H4 (cell line): Measurements from ENCODE around the gene RCAN2. TPM values are rescaled to one million over a fixed set of nuclear protein-coding genes. Genes with fewer than 3 reads are reported as not detected.
"Not testable (repeated sequence)": the region's sequence is repeated elsewhere in the genome, so short reads cannot be mapped to it uniquely, and the experiment has no call there.

Experiments used
- DNase-seq: peaks from one replicate; pipeline ENCODE4 v3.0.0-alpha.2; 2015; ENCODE audit warnings: low spot score
- total RNA-seq: library from RNA; depleted of rRNA; stranded (reverse); fragments of >200 nt; shearing (Covaris generic); gene quantifications from 2 replicates; pipeline ENCODE4 v1.2.3, GENCODE V29; 2014

The RCAN2 gene
- total RNA-seq, 1 experiment from 2014 or later: 1.0 TPM

- DNase-seq: no peak
Measured at GRCh38 chr6:46440141-46440540, 51.1 kb downstream of the RCAN2 start.

GRCh38 chr6:46438245-46438644, 53.0 kb downstream of the RCAN2 start:
- no peak for DNase-seq

GRCh38 chr6:46437671-46438221, 53.5 kb downstream of the RCAN2 start:
- peak; percentile 22 for DNase-seq

DNA sequence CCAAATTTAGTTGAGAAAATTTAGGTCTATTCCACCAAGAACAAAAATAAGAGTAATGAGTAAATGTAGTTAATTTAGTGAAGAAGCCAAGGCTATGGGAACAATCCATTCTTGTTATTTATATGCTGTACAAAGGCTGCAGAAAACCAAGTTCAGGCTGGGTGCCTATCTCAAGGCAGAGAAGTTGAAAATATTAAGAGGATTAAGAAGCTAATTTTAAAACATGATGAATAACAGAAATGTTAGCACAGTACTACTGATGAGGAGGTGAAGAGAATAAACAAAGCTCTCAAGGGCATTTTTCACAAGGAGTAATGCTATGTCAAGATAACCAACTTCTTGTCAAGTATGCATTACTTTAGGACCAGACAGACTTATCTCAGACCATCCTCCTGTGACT, 68.6 kb downstream of the RCAN2 start:
- DNase-seq: no peak

DNA sequence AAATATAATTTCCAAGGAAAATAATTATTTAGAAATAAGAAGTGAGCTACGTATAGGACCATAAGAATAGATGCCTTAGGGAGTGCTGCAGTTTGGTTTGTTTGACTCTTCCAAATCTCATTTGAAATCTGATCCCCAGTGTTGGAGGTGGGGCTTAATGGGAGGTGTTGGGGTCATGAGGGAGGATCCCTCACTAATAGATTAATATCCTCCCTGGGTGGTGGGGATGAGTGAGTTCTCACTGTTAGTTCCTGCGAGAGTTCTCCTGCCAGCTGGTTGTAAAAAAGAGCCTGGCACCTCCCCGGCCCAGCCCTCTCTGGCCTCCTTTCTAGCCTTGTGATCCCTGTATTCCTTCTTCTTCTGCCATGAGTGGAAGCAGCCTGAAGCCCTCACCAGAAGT, 69.3 kb downstream of the RCAN2 start:
- DNase-seq: no peak

DNA sequence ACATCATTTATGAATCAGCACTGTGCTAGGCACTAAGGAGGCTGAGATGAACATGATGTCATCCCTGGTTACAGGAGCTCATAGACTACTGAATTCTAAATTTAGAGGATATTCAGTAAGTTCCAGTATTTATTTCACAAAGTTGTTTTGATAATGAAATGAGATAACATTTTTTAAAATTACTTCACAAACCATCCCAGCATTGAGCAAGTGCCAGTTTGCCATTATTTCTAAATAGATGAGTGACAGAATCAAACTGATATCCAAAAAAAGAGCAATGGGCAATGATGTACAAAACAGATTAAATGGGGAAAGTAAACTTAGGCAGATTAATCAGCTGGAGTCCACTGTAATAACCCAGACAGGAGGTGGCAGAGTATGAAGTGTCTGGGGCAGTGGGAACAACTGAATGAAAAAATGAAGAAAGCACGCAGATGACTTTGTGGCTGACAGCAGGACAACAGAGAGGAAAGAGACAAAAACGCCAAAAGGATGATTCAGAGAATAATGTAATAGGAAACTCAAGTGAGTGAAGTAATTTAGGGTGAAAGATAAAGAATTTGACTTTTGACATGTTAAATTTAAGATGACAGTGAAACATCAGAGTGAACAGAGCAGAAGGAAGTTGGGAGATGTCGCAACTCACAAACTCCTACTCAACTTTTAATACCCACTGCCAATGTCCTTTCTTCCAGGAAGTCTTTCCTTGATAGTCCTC, 70.2 kb downstream of the RCAN2 start:
- DNase-seq: no peak

DNA sequence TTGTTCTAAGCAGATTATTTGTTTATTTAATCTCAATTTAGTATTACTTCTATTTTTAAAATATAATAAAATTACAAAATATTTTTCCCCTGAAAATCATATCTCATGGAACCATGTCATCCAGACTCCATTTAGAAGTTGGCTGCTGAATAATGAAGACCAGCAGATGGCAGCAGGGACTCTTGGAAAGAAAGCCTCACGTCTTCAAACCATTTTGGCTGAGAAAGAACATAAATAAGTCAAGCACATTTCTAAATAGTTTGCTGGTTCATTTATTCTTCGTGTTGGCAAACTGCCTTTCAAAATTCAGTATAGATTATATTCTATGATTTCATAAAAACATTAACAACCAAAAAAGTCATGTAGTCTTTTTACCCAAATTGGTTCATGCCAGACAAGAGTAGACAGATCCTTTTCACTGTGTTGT, 71.7 kb downstream of the RCAN2 start:
- peak; percentile 64 for DNase-seq

DNA sequence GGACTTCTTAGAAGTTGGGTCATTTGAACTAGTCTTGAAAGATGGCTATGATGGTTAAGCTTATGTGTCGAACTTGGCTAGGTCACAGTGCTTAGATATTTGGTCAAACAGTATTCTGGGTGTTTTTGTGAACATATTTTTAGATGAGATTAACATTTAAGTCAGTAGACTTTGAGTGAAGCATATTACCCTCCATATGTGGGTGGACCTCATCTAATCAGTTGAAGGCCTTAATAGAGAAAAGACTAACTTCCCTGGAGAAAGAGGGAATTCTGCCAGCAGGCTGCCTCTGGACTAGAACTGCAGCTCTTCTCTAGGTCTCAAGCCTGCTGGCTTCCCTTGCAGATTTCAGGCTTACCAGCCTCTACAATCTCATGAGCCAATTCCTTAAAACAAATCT, 76.9 kb downstream of the RCAN2 start:
- DNase-seq: no peak

GRCh38 chr6:46412662-46413061, 78.6 kb downstream of the RCAN2 start:
- DNase-seq: no peak

DNA sequence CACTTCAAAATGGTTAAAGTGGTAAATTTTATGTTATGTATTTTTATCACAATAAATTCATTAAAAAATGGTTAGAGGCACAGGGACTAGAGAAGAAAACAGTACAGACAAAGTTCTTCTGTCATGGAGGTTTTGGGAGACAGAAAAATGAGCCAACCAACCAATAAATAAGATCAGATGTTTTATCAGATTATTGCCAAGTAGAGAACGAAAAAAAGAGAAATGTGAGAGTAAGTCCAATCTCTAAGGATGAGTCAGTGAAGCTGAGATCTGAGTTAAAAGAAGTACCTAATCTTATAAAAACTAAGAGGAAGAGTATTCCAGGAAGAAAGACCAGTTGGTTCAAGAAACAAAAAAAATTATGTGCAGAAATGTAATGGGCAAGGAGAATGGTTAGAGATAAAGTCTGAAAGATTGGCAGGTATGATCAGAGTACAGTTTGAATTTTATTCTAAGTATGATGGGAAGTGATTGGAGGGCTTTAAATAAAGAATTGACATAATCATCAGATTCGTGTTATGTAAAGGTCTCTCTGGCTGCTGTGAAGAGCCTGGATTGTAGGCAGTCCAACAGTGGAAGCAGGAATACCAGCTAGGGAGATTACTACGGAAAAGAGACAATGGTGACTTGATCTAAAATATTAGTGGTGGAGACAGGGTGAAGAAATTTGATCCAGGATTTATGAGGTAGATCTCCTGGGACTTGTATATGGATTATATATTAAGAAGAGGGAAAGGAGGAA, 79.6 kb downstream of the RCAN2 start:
- DNase-seq: no peak

DNA sequence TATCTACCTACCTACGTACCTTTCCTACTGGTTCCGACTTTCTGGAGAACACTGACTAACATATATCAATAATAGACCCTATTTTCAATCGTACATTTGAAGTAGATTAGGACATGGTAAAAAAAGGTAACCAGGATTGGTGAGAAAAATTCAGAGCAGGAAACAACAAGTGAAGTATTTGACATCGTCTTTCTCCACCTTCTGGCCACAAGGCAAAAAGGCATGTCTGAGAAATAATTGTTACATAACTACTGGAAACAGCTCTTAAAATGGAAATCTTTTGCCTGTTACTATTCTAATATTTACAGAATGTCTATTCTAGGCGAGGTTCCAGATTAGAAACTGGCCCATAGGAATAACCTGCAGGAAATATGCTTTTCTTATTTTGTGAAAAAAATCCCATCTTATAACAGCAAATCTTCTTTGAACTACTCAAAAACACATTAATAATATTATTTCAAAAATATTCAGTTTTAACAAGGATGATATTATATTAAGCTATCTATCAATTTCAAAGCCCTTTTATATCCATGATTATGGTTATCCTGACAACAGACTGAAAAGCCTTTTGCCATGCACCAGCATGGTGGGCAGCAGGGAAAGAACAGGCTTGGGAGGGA, 80.8 kb downstream of the RCAN2 start:
- peak; percentile 59 for DNase-seq

- no peak for DNase-seq
Measured at GRCh38 chr6:46407776-46408530, 83.3 kb downstream of the RCAN2 start.

GRCh38 chr6:46407246-46407645, 84.0 kb downstream of the RCAN2 start:
- no peak for DNase-seq

DNA sequence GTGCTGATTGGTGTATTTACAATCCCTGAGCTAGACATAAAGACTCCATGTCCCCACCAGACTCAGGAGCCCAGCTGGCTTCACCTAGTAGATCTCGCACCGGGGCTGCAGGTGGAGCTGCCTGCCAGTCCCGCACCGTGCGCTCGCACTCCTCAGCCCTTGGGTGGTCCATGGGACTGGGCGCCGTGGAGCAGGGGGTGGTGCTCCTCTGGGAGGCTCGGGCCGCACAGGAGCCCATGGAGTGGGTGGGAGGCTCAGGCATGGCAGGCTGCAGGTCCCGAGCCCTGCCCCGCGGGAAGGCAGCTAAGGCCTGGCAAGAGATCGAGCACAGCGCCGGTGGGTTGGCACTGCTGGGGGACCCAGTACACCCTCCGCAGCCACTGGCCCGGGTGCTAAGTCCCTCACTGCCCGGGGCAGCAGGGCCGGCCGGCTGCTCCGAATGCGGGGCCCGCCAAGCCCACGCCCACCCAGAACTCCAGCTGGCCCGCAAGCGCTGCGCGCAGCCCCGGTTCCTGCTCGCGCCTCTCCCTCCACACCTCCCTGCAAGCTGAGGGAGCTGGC, 85.5 kb downstream of the RCAN2 start:
- DNase-seq: not testable (repeated sequence)

DNA sequence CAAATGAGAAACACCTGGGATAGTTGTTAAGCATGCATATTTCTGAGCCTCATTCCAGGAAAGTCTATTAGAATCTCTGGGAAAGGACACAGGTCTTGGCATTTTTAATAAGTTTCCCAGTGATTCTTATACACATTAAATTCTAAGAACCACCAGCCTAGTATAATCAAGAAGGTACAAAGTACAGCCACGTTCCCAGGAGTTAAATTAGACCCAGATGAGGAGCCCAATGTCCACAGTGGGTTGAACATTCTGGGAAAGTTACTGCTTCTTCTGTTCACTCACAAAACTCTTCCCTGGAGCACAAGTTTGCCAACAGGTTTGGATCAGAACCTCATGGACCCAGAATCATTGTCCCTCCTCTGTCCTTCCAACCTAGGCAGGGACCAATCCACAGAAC, 90.4 kb downstream of the RCAN2 start:
- DNase-seq: no peak

DNA sequence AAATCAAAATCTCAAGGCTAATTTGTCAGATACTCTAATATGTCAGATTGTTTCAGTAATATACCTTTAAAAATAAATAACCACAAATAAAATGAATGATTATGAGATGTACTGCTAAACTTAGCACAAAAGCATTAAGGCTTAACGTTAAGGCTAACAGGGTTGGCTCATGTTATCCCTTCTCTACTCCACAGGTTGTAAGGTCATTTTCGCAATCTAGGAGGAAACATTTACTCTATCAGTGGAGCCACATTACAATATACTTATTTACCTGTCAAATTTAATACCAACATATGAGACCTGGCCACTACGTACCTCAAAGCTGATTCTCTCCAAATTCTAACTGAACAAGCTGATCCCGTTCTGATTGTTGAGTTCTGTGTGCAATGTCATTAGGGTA, 95.7 kb downstream of the RCAN2 start:
- no peak for DNase-seq

- DNase-seq: no peak
Measured at GRCh38 chr6:46393940-46394337, 97.3 kb downstream of the RCAN2 start.

DNA sequence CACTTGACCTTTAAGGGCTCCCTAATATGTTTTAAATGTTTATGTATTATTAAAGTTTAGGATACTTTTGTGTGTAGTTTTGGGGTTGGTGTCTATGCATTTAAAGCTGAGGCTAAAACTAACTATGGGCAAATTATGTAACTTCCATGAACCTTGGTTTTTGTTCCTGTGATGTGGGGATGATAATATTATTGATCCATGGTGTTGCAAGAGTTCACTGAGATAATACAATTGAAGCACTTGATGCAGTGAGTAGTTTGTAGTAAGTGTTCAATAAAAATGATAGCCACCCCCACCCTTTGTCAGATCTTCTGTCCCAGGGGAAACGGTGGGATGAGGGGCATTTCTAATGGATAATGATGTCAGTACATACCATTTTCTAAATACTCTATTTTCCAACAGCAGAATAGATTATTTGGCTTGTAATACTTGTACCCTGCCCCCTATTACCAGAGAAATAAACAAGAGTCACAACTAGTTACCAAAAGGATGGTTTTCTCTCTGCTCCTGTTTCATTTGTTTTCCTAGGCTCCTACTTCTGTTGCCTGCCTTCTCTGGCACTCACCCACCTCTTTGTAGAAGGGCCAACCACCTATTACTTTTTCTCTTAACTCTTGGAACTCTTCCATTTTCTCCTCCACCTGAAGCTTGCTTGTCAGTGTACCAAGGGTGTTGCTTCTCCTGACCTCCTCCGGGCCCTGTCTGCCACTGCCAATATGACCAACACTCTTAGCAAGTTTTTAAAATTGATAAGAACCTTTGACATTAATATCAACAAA, 97.9 kb downstream of the RCAN2 start:
- DNase-seq: no peak

- DNase-seq: no peak
Measured at GRCh38 chr6:46392294-46392693, 99.0 kb downstream of the RCAN2 start.

- no peak for DNase-seq
Measured at GRCh38 chr6:46390153-46390876, 100.9 kb downstream of the RCAN2 start.
